ENCODE measurements around the gene OXGR1. TPM values are rescaled to one million over a fixed set of nuclear protein-coding genes. Genes with fewer than 3 reads are reported as not detected.

The OXGR1 gene
- total RNA-seq, 3 donors from 2014 or later, result 0.54 to 3.1 (median 2.0) TPM

DNA sequence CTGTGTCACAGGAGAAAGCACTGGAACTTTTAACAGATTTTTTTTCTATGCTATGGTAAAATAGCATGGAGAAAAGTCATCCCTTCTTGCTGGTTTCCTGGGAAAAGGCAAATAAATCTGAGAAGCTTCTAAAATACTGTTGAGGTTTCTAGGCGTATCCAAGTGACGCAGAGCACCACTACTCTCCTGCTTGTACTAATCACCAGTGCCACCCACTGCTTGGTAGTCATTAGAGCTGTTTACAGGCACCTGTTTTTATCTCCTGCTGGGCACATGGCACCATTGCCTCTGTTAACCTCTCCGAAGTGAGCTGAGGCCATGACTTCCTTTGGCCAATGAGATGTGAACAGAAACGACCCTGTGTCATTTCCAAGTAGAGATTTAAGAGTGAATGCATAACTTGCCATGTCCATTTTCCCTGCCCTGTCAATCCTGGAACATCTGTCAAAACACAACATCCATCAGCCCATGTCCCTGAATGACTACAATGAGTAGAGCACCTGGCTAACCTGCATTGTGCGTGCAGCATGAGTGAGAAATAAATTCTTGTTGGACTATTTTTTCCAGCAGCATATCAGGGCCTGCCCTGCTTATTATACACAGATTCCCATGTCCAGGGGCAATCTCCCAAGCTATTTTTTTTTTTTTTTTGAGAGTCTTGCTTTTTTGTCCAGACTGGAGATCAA is 17.3 kb upstream of the OXGR1 start:
- no peaks in the 10 kb centered on the region for H3K4me1 ChIP-seq (ENCODE audit: low read depth)
- H3K4me3 ChIP-seq, result no peak overlapping the region
- TF ChIP-seq, protein P1, sequence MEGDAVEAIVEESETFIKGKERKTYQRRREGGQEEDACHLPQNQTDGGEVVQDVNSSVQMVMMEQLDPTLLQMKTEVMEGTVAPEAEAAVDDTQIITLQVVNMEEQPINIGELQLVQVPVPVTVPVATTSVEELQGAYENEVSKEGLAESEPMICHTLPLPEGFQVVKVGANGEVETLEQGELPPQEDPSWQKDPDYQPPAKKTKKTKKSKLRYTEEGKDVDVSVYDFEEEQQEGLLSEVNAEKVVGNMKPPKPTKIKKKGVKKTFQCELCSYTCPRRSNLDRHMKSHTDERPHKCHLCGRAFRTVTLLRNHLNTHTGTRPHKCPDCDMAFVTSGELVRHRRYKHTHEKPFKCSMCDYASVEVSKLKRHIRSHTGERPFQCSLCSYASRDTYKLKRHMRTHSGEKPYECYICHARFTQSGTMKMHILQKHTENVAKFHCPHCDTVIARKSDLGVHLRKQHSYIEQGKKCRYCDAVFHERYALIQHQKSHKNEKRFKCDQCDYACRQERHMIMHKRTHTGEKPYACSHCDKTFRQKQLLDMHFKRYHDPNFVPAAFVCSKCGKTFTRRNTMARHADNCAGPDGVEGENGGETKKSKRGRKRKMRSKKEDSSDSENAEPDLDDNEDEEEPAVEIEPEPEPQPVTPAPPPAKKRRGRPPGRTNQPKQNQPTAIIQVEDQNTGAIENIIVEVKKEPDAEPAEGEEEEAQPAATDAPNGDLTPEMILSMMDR (IDR thresholded peaks at IDR 0.05), result no peak
- no peaks in the 10 kb centered on the region for H3K9me3 ChIP-seq
- H3K36me3 ChIP-seq (ENCODE audit: low read depth), result no peaks in the 10 kb centered on the region
- intact Hi-C loops (cut with DNase I, micrococcal nuclease), result no loop called here
- DNase-seq, result no peak
- no peak for ATAC-seq

DNA sequence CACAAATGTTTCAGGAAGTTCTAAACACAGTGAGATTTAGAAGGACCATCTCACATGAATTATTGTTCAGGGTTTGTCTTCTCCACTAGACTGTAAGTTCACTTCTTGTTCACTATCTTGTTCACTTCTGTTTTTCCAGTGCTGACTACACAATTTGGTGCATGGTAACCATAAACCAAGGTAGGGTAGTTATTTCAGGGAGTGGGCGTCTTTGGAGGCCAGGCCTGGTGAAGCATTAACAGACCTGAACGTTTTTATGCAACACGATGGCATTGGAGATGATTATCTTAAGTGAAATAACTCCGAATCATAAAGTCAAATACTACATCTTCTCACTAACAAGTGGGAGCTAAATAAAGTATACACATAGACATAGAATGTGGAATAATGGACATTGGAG is 14.4 kb upstream of the OXGR1 start:
- DNase-seq, result no peak
- H3K4me3 ChIP-seq, result no peak overlapping the region
- ATAC-seq, result no peak
- intact Hi-C loops (cut with DNase I, micrococcal nuclease), result no loop called here
- no peaks in the 10 kb centered on the region for H3K9me3 ChIP-seq
- TF ChIP-seq, protein P1 (IDR thresholded peaks at IDR 0.05), result no peak
- no peaks in the 10 kb centered on the region for H3K36me3 ChIP-seq (ENCODE audit: low read depth)
- no peaks in the 10 kb centered on the region for H3K4me1 ChIP-seq (ENCODE audit: low read depth)

DNA sequence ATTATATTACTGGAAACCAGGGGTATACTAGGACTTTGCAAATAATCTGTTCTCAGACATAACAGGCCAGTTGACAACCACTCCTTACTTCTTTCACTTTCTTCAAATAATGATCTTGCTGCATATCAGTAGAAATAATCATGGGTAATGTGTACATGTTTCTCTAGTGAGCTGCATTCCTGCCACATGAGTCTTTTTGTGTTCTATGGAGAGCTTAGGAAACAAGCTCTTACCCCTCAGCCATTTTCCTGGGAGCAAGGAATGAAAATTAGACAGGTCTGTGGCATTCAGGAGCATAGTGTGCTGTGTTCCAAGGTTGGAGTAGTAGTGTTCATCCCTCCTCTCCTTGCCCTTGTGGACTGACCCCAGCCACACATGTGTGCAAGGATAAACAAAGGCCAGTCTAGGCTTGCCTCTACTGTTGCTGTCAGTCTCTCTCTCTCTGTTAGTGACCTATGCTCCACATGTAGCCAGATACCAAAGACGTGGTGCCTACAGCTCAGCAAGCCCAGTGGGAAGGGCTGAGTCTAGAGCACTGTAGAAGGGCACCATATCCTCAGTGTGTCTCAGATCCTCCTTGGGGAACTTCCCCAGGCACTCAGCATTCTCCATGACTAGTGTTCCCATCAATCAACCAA is 11.5 kb upstream of the OXGR1 start:
- no peak overlapping the region for H3K4me3 ChIP-seq
- intact Hi-C loops (cut with DNase I, micrococcal nuclease), result no loop called here
- ATAC-seq, result no peak

DNA sequence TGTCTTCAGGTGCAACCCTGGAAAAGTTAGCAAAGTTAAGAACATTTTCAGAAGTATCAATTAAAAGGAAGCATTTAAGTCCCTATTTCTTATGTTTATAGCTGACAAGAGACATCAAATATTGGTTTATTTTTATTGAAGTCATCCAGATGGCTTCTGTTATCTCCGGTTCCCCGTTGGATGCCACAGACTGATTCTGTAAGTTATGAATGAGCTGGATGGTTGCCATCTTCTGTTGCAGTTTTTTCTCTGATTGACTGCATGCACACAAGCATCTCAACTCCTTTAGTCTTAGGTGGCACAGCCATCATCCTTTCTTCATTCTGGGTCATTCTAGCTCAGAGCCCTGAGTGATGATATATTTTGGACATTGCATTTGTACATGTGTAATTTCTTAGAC is 10.6 kb upstream of the OXGR1 start:
- Histone ChIP-seq H3K9me3 (no peaks in the 10 kb centered on the region), H3K4me1 (ENCODE audit: low read depth) (no peaks in the 10 kb centered on the region), H3K36me3 (ENCODE audit: low read depth) (no peaks in the 10 kb centered on the region), H3K4me3 (no peak overlapping the region)
- ATAC-seq (no peak), DNase-seq (no peak)
- TF ChIP-seq, protein P1 (IDR thresholded peaks at IDR 0.05), result no peak
- intact Hi-C loops (cut with DNase I, micrococcal nuclease), result no loop called here

More for the DNA sequence above, 11.5 kb upstream of the OXGR1 start:
- DNase-seq, result no peak
- no peaks in the 10 kb centered on the region for H3K9me3 ChIP-seq
- H3K4me1 ChIP-seq (ENCODE audit: low read depth), result no peaks in the 10 kb centered on the region
- H3K36me3 ChIP-seq (ENCODE audit: low read depth), result no peaks in the 10 kb centered on the region
- TF ChIP-seq, protein P1 (IDR thresholded peaks at IDR 0.05), result no peak

GRCh38 chr13:97004096-97004876 is 10.0 kb upstream of the OXGR1 start:
- DNase-seq (no peak), ATAC-seq (no peak)
- Histone ChIP-seq H3K4me1 (ENCODE audit: low read depth) (no peaks in the 10 kb centered on the region), H3K9me3 (no peaks in the 10 kb centered on the region), H3K4me3 (no peak overlapping the region), H3K36me3 (ENCODE audit: low read depth) (no peaks in the 10 kb centered on the region)
- intact Hi-C loops (cut with DNase I, micrococcal nuclease), result no loop called here
- TF ChIP-seq, protein P1 (IDR thresholded peaks at IDR 0.05), result no peak
